ENCODE measurements around the gene PDE12.

DNA sequence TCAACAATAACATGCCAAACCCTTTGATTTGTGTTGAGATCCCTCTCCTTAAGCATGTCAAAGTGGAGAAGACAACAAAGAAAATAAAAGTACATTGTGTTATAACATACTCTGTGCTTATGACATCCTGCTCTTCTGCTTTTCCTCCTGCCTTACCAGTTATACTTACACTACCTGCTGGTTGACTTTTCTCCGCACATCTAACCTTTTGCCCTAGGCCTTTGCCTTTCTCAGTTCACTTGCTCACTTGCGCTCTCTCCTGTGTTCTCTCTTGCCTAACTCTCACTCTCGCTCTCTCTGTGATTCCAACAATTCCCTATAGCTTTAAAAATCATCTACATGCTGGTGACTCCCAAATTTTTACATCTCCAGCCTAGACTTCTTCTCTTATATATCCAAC, 17.6 kb upstream of the PDE12 start:
- TF ChIP-seq POLR2A (IDR thresholded peaks at IDR 0.05; ENCODE audit: low read depth, low read length) (no peak), POLR2AphosphoS5 (IDR thresholded peaks at IDR 0.05; ENCODE audit: insufficient read depth, low read depth, low read length) (no peak), EZH2 (IDR thresholded peaks at IDR 0.05; ENCODE audit: borderline replicate concordance, low read depth, low read length, severe bottlenecking) (no peak), GATA2 (IDR thresholded peaks at IDR 0.05; ENCODE audit: insufficient read depth, insufficient read length, low read depth, low read length) (no peak), JUN (IDR thresholded peaks at IDR 0.05; ENCODE audit: borderline replicate concordance, insufficient read depth, insufficient read length, low read depth) (no peak), FOS (IDR thresholded peaks at IDR 0.05; ENCODE audit: borderline replicate concordance, insufficient read depth, low read length) (no peak), MYC (IDR thresholded peaks at IDR 0.05; ENCODE audit: low read depth, low read length) (no peak)
- TF ChIP-seq, protein P1, sequence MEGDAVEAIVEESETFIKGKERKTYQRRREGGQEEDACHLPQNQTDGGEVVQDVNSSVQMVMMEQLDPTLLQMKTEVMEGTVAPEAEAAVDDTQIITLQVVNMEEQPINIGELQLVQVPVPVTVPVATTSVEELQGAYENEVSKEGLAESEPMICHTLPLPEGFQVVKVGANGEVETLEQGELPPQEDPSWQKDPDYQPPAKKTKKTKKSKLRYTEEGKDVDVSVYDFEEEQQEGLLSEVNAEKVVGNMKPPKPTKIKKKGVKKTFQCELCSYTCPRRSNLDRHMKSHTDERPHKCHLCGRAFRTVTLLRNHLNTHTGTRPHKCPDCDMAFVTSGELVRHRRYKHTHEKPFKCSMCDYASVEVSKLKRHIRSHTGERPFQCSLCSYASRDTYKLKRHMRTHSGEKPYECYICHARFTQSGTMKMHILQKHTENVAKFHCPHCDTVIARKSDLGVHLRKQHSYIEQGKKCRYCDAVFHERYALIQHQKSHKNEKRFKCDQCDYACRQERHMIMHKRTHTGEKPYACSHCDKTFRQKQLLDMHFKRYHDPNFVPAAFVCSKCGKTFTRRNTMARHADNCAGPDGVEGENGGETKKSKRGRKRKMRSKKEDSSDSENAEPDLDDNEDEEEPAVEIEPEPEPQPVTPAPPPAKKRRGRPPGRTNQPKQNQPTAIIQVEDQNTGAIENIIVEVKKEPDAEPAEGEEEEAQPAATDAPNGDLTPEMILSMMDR (IDR thresholded peaks at IDR 0.05; ENCODE audit: extremely low read depth in 1 of 2, insufficient read depth in 1 of 2, low read depth in 1 of 2, low read length in 2 of 2) = no peak
- TF ChIP-seq, protein P2, sequence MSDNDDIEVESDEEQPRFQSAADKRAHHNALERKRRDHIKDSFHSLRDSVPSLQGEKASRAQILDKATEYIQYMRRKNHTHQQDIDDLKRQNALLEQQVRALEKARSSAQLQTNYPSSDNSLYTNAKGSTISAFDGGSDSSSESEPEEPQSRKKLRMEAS (IDR thresholded peaks at IDR 0.05; ENCODE audit: insufficient read depth, insufficient read length) = no peak
